ENCODE results near the gene NEGR1. TPM values are rescaled to one million over a fixed set of nuclear protein-coding genes. Genes with fewer than 3 reads are reported as not detected.

Gene NEGR1
- total and polyA plus RNA-seq, 7 donors = 0.69 to 69.2 (median 42.5) TPM

DNA sequence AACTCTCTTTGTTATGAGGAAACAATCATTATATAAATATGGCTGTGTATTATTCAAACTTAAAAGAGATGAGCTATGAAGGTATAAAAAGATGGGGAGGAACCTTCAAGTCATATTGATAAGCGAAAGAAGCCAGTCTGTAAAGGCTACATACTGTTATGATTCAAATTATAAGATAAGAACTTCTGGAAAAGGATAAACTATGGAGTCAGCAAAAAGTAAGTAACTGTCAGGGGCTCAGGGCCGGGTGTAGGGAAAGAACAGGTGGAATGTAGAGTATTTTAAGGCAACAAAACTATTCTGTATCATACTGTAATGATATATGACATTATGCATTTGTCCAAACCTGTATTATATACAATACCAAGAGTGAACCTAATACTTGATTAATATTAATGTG is 628.4 kb downstream of the NEGR1 start:
- Histone ChIP-seq H3K36me3 (no peaks in the 10 kb centered on the region), H3K27me3 (no peaks in the 10 kb centered on the region), H3K27ac (no peak overlapping the region), H3K4me1 (peaks cover 0 to 56% (median 48%) of the 10 kb centered on the region in 4 donors), H3K4me3 (no peak overlapping the region), H3K9me3 (no peaks in the 10 kb centered on the region)
- no peak for DNase-seq
- intact Hi-C loops (cut with DNase I) = no loop called here
- TF ChIP-seq, protein P1, sequence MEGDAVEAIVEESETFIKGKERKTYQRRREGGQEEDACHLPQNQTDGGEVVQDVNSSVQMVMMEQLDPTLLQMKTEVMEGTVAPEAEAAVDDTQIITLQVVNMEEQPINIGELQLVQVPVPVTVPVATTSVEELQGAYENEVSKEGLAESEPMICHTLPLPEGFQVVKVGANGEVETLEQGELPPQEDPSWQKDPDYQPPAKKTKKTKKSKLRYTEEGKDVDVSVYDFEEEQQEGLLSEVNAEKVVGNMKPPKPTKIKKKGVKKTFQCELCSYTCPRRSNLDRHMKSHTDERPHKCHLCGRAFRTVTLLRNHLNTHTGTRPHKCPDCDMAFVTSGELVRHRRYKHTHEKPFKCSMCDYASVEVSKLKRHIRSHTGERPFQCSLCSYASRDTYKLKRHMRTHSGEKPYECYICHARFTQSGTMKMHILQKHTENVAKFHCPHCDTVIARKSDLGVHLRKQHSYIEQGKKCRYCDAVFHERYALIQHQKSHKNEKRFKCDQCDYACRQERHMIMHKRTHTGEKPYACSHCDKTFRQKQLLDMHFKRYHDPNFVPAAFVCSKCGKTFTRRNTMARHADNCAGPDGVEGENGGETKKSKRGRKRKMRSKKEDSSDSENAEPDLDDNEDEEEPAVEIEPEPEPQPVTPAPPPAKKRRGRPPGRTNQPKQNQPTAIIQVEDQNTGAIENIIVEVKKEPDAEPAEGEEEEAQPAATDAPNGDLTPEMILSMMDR (IDR thresholded peaks at IDR 0.05) = no peak
- no peak for TF ChIP-seq POLR2A (IDR thresholded peaks at IDR 0.05)
- no peak for TF ChIP-seq EP300 (IDR thresholded peaks at IDR 0.05)
- no peak for TF ChIP-seq POLR2AphosphoS5 (IDR thresholded peaks at IDR 0.05)
- 79 to 89% methylated on average over 2 of the region's 2 CpGs for whole genome bisulfite sequencing, 2 donors

DNA sequence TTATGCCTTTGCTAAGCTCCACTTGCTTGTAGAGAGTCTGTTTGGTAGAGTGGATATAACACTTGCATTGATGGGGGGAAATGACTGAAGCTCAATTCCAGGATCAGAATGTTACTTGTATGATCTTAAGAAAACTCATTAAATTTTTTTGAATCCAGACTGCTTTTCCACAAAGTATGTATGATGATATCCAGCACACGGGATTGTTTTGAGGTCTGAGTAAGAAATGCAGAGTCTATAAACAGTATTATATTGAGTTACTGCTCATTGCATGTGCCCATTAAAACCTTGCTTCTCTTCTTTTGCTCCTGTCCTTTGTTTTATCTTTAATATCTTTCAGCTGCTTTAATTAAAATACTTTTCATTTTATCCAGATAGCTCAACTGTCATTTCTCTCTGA is 631.1 kb downstream of the NEGR1 start:
- no peaks in the 10 kb centered on the region for H3K36me3 ChIP-seq
- WGBS, 2 donors = 83 to 84% methylated on average over 1 of the region's 1 CpG
- TF ChIP-seq EP300 (IDR thresholded peaks at IDR 0.05) (no peak), POLR2A (IDR thresholded peaks at IDR 0.05) (no peak), POLR2AphosphoS5 (IDR thresholded peaks at IDR 0.05) (no peak)
- TF ChIP-seq, protein P1 (IDR thresholded peaks at IDR 0.05) = no peak
- DNase-seq = no peak
- H3K4me1 ChIP-seq = peaks cover 0 to 49% (median 45%) of the 10 kb centered on the region in 4 donors
- intact Hi-C loops (cut with DNase I) = no loop called here
- H3K9me3 ChIP-seq = no peaks in the 10 kb centered on the region
- no peak overlapping the region for H3K4me3 ChIP-seq
- no peaks in the 10 kb centered on the region for H3K27me3 ChIP-seq
- H3K27ac ChIP-seq = no peak overlapping the region

DNA sequence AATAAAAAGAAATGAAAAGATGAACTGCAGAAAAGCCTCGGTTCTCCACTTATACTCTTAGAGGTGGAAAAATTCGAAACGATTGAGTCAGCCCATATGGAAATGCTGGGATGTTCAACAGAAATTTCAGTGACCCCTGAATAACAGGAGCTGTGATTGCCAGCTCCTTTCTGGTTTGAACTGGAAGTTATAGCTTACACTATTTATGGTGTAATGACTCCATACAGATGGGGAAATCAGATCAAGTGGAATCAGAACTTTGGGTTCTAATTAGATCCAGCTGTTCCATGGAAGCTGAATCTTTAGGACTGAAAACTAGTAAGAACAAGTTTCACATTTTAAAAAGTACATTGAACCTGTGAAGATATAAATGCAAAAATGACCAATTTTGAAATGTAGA is 632.2 kb downstream of the NEGR1 start:
- H3K4me3 ChIP-seq = no peak overlapping the region
- no peaks in the 10 kb centered on the region for H3K27me3 ChIP-seq
- peak overlapping the region in 1 of 4 donors; percentile 24 for H3K27ac ChIP-seq
- H3K36me3 ChIP-seq = no peaks in the 10 kb centered on the region
- TF ChIP-seq, protein P1 (IDR thresholded peaks at IDR 0.05) = no peak
- TF ChIP-seq POLR2A (IDR thresholded peaks at IDR 0.05) (no peak), EP300 (IDR thresholded peaks at IDR 0.05) (no peak), POLR2AphosphoS5 (IDR thresholded peaks at IDR 0.05) (no peak)
- no peaks in the 10 kb centered on the region for H3K9me3 ChIP-seq
- 84 to 88% methylated on average over 3 of the region's 3 CpGs for WGBS, 2 donors
- intact Hi-C loops (cut with DNase I) = no loop called here
- H3K4me1 ChIP-seq = peaks cover 0 to 49% (median 43%) of the 10 kb centered on the region in 4 donors
- no peak for DNase-seq

DNA sequence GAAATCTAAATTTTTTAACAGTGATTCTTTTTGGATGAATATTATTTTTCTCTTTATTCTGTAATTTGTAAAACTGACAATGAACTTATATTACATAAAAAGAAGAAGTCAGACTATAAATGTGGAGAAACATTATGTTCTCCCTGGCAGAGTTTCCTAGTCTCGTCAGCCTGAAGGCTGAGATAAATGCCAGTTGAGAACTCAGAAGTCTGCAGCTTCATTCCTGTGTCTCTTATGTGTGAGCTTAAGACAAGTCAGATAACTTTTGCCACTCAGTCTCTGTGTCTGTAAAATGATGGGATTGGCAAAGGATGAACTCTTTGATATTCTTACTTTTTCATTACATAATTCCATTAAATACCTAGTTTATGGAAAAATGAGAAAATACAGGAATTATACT is 632.7 kb downstream of the NEGR1 start:
- Histone ChIP-seq H3K4me1 (peaks cover 0 to 49% (median 43%) of the 10 kb centered on the region in 4 donors), H3K36me3 (no peaks in the 10 kb centered on the region), H3K9me3 (no peaks in the 10 kb centered on the region), H3K4me3 (no peak overlapping the region), H3K27me3 (no peaks in the 10 kb centered on the region), H3K27ac (peak overlapping the region in 1 of 4 donors; percentile 24)
- DNase-seq = no peak
- intact Hi-C loops (cut with DNase I) = no loop called here
- 52 to 68% methylated on average over 1 of the region's 1 CpG for WGBS, 2 donors
- TF ChIP-seq, protein P1 (IDR thresholded peaks at IDR 0.05) = no peak
- peak in 1 of 4 donors; percentile 7 for TF ChIP-seq POLR2AphosphoS5 (IDR thresholded peaks at IDR 0.05)
- no peak for TF ChIP-seq POLR2A (IDR thresholded peaks at IDR 0.05)
